ENCODE measurements around the gene ANKRD1.

Gene ANKRD1

DNA sequence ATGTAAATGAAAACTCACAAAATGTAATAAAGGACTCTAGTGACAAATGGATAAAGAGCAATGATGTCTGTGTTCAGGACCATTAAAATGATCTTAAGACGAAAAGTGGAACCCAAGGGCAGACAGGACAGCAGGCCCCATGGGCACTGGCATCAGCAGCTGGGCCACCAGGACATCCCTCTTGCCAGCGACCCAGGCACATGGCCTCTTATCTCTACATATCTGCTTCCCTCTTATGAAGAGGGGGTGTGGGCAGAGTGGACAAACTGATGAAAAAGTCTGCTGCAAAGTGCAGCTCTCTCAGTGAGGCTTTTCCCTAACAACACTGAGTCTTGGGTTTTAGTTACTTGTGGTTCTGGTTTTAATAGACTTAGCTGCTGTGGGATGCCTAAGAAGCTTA is 44.8 kb upstream of the ANKRD1 start:
- no peak overlapping the region for H3K4me3 ChIP-seq (ENCODE audit: low read depth, low read length)
- TF ChIP-seq CTCF (IDR thresholded peaks at IDR 0.05; ENCODE audit: borderline replicate concordance, insufficient read depth, low read depth, low read length): no peak

DNA sequence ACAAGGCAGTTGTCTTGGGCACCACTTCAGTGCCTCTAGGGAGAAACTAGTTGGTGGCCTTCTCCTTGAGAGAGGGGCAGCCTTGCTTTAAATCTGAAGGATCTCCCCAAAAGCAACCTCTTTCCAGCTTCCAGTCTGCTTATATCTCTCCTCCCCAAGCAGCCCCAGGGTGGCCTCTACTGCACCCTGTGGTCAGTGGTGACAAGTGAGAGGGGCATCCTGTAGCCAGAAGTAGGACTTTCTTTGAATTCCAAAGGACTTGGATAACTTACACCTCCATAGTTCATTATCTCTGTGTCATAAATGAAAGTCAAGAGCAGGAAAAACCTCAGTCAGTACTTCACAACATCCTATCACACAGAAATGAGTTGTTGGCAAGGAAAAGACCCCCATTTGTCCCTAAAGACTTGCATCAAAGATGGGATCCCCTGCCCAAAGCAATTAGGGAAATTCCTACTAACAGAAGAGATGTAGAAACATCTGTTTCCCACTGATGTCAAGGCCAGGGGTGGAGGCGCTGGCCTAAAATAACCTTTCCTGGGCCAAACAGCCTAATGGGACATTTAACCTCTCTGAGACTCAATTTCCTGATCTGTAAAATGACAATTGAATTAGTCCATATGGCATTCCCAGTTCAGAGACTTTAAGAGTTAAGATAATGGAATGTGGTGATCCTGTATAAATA is 44.0 kb upstream of the ANKRD1 start:
- H3K4me3 ChIP-seq (ENCODE audit: low read depth, low read length): no peak overlapping the region
- TF ChIP-seq CTCF (IDR thresholded peaks at IDR 0.05; ENCODE audit: borderline replicate concordance, insufficient read depth, low read depth, low read length): no peak

GRCh38 chr10:90963331-90963730 is 42.4 kb upstream of the ANKRD1 start:
- TF ChIP-seq CTCF (IDR thresholded peaks at IDR 0.05; ENCODE audit: borderline replicate concordance, insufficient read depth, low read depth, low read length): no peak
- no peak overlapping the region for H3K4me3 ChIP-seq (ENCODE audit: low read depth, low read length)

DNA sequence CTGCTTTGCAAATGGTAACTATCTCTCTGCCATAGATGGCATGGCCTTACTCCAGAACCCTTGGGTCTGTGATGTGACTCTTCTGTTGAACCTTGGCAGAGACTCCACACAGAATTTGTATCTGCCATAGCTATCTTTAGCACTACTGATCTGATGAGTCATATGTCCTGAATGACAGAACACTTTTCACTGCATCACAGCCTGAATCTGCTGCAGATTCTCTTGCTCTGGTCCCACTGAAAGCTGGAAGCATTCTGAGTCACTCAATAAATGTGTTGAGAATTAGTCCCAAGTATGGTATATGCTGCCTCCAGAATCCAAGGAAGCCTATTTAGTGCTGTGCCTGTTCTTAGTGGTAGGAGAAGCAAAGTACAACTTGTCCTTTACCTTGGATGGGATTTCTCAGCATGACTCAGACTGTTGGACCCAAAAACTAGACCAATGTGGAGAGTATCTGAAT is 39.5 kb upstream of the ANKRD1 start:
- no peak for TF ChIP-seq CTCF (IDR thresholded peaks at IDR 0.05; ENCODE audit: borderline replicate concordance, insufficient read depth, low read depth, low read length)
- H3K4me3 ChIP-seq (ENCODE audit: low read depth, low read length): no peak overlapping the region

DNA sequence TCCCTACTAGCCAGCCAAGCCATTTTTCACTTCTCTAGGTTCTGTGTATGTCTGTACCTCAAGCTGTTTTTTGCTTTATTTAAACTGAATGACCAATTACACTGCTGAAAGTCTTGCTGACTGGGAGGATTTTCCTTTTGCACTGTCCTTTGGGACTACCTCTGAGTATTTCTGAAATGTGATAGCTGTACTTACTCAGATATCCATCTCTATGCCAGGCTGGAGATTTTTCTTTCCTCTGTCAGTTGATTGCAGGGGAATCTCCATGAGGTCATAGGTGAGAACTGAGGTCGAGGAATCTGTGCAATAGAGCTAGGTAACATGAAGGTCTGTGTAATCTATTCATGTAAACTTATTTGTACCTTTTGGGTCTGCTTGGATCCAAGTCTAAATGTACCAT is 38.9 kb upstream of the ANKRD1 start:
- H3K4me3 ChIP-seq (ENCODE audit: low read depth, low read length): no peak overlapping the region
- TF ChIP-seq CTCF (IDR thresholded peaks at IDR 0.05; ENCODE audit: borderline replicate concordance, insufficient read depth, low read depth, low read length): no peak

GRCh38 chr10:90958781-90959180 is 37.9 kb upstream of the ANKRD1 start:
- TF ChIP-seq CTCF (IDR thresholded peaks at IDR 0.05; ENCODE audit: borderline replicate concordance, insufficient read depth, low read depth, low read length): no peak
- H3K4me3 ChIP-seq (ENCODE audit: low read depth, low read length): no peak overlapping the region

Measured in GM12875 (cell line).